ENCODE results near the gene EGFR.

DNA sequence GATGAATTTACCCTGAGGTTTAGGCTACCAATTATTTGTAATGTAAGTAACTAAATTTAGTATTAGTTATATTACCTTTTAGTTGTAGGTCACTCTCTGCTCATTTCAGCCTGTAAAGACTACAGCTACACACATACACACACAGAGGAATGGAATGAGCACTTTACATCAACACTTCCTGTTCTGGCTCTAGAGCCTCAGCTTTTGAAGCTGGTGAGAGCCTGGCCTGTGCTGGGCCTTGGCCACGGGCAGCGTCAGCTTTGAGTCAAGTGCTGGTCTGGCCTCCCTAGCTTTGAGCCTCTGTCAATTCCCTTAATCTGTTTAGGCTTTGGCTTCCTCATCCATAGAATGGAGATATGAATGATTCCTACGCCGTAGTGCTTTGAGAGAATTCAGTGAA lies 141.7 kb downstream of the EGFR start:
- TF ChIP-seq, protein P1, sequence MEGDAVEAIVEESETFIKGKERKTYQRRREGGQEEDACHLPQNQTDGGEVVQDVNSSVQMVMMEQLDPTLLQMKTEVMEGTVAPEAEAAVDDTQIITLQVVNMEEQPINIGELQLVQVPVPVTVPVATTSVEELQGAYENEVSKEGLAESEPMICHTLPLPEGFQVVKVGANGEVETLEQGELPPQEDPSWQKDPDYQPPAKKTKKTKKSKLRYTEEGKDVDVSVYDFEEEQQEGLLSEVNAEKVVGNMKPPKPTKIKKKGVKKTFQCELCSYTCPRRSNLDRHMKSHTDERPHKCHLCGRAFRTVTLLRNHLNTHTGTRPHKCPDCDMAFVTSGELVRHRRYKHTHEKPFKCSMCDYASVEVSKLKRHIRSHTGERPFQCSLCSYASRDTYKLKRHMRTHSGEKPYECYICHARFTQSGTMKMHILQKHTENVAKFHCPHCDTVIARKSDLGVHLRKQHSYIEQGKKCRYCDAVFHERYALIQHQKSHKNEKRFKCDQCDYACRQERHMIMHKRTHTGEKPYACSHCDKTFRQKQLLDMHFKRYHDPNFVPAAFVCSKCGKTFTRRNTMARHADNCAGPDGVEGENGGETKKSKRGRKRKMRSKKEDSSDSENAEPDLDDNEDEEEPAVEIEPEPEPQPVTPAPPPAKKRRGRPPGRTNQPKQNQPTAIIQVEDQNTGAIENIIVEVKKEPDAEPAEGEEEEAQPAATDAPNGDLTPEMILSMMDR (conservative IDR thresholded peaks at IDR 0.05), result no peak
- no peak for TF ChIP-seq ZFX (IDR thresholded peaks at IDR 0.05)

All from C4-2B (cell line).